A549 (cell line): ENCODE data around the gene DAB2IP.

ENCODE experiments used
- CEBPB ChIP-seq, 2 experiments: fragments of >200 bp in 1 of 2; sonication (Bioruptor Twin) in 1 of 2; formaldehyde crosslinking in 1 of 2; IDR thresholded peaks; 2 replicates each; pipeline ENCODE4 v1.6.1; 2012 to 2016
- CHD2 ChIP-seq: fragments of 150-350 bp; IDR thresholded peaks from 2 replicates; pipeline ENCODE4 v1.6.1; 2014; ENCODE audit warnings: low read length; ENCODE audit not compliant: partially characterized antibody
- CTCF ChIP-seq: fragments of >200 bp; sonication (Bioruptor Twin); formaldehyde crosslinking; IDR thresholded peaks from 3 replicates; pipeline ENCODE4 v1.5.1; 2016
- EHMT2 ChIP-seq: fragments of 200-600 bp; sonication (generic); IDR thresholded peaks from 2 replicates; pipeline ENCODE4 v1.6.1; 2016; ENCODE audit warnings: antibody characterized with exemption, low read depth, mild to moderate bottlenecking, moderate library complexity
- EP300 ChIP-seq, 2 experiments: fragments of >200 bp; sonication (Bioruptor Twin); formaldehyde crosslinking; IDR thresholded peaks; 2 replicates in 1 of 2; 3 replicates in 1 of 2; pipeline ENCODE4 v1.6.1; 2016 to 2017
- FOSB ChIP-seq: fragments of 250-450 bp; sonication (Bioruptor Pico); IDR thresholded peaks from 2 replicates; pipeline ENCODE4 v1.5.0; 2020; ENCODE audit warnings: mild to moderate bottlenecking, moderate library complexity
- MYC ChIP-seq: IDR thresholded peaks from 2 replicates; pipeline ENCODE4 v1.6.1; 2012; ENCODE audit warnings: mild to moderate bottlenecking, inconsistent platforms, low read length, improper control_type of control experiment, borderline replicate concordance
- RFX5 ChIP-seq: fragments of 450-650 bp; IDR thresholded peaks from 2 replicates; pipeline ENCODE4 v1.7.1; 2014; ENCODE audit warnings: antibody characterized with exemption, mild to moderate bottlenecking, moderate library complexity
- SMC3 ChIP-seq: fragments of >200 bp; sonication (Bioruptor Twin); formaldehyde crosslinking; IDR thresholded peaks from 3 replicates; pipeline ENCODE4 v1.6.1; 2018; ENCODE audit warnings: inconsistent platforms
- SREBF2 ChIP-seq: fragments of 450-650 bp; IDR thresholded peaks from 2 replicates; pipeline ENCODE4 v1.6.1; 2014; ENCODE audit warnings: mild to moderate bottlenecking, moderate library complexity
- USF2 ChIP-seq: fragments of 450-650 bp; IDR thresholded peaks from 2 replicates; pipeline ENCODE4 v1.6.1; 2014; ENCODE audit warnings: antibody characterized with exemption
- TF ChIP-seq, protein P1 (sequence below): IDR thresholded peaks from 2 replicates; pipeline ENCODE4 v1.6.1; 2012; ENCODE audit warnings: low read depth, borderline replicate concordance
- TF ChIP-seq, protein P2 (sequence below): IDR thresholded peaks from 2 replicates; pipeline ENCODE4 v1.6.1; 2012

- TF ChIP-seq EP300 (IDR thresholded peaks at IDR 0.05) (no peak), CTCF (no peak), RFX5 (no peak), SREBF2 (no peak), MYC (no peak), CEBPB (IDR thresholded peaks at IDR 0.05) (no peak), SMC3 (no peak), USF2 (no peak), EHMT2 (no peak), FOSB (CRISPR knock-in tag) (no peak), CHD2 (no peak)
- TF ChIP-seq, protein P1, sequence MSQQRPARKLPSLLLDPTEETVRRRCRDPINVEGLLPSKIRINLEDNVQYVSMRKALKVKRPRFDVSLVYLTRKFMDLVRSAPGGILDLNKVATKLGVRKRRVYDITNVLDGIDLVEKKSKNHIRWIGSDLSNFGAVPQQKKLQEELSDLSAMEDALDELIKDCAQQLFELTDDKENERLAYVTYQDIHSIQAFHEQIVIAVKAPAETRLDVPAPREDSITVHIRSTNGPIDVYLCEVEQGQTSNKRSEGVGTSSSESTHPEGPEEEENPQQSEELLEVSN: no peak
- TF ChIP-seq, protein P2, sequence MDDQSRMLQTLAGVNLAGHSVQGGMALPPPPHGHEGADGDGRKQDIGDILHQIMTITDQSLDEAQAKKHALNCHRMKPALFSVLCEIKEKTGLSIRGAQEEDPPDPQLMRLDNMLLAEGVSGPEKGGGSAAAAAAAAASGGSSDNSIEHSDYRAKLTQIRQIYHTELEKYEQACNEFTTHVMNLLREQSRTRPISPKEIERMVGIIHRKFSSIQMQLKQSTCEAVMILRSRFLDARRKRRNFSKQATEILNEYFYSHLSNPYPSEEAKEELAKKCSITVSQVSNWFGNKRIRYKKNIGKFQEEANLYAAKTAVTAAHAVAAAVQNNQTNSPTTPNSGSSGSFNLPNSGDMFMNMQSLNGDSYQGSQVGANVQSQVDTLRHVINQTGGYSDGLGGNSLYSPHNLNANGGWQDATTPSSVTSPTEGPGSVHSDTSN: no peak
Measured at GRCh38 chr9:121718501-121718900, 67.1 kb downstream of the DAB2IP start.
